ENCODE data around the gene SS18L1. TPM values are rescaled to one million over a fixed set of nuclear protein-coding genes. Genes with fewer than 3 reads are reported as not detected.

The SS18L1 gene
- total and polyA plus RNA-seq, 7 donors: 4.9 to 11.7 (median 9.5) TPM

GRCh38 chr20:62164879-62165761, 21.6 kb downstream of the SS18L1 start:
- 97% methylated on average over 41 of the region's 41 CpGs for WGBS, 2 donors
- Histone ChIP-seq H3K27me3 (no peaks in the 10 kb centered on the region), H3K4me3 (no peak overlapping the region), H3K27ac (no peak overlapping the region), H3K36me3 (peaks cover 5 to 98% (median 34%) of the 10 kb centered on the region in 4 donors), H3K9me3 (no peaks in the 10 kb centered on the region), H3K4me1 (no peaks in the 10 kb centered on the region)
- intact Hi-C loops (cut with DNase I): no loop called here
- DNase-seq: no peak
- no peak for TF ChIP-seq EP300 (IDR thresholded peaks at IDR 0.05)
- no peak for TF ChIP-seq POLR2AphosphoS5 (IDR thresholded peaks at IDR 0.05)
- no peak for TF ChIP-seq POLR2A (IDR thresholded peaks at IDR 0.05)
- TF ChIP-seq, protein P1, sequence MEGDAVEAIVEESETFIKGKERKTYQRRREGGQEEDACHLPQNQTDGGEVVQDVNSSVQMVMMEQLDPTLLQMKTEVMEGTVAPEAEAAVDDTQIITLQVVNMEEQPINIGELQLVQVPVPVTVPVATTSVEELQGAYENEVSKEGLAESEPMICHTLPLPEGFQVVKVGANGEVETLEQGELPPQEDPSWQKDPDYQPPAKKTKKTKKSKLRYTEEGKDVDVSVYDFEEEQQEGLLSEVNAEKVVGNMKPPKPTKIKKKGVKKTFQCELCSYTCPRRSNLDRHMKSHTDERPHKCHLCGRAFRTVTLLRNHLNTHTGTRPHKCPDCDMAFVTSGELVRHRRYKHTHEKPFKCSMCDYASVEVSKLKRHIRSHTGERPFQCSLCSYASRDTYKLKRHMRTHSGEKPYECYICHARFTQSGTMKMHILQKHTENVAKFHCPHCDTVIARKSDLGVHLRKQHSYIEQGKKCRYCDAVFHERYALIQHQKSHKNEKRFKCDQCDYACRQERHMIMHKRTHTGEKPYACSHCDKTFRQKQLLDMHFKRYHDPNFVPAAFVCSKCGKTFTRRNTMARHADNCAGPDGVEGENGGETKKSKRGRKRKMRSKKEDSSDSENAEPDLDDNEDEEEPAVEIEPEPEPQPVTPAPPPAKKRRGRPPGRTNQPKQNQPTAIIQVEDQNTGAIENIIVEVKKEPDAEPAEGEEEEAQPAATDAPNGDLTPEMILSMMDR (IDR thresholded peaks at IDR 0.05): no peak

GRCh38 chr20:62165762-62166399, 22.3 kb downstream of the SS18L1 start:
- no peak for DNase-seq
- Histone ChIP-seq H3K4me1 (no peaks in the 10 kb centered on the region), H3K9me3 (no peaks in the 10 kb centered on the region), H3K36me3 (peaks cover 5 to 92% (median 31%) of the 10 kb centered on the region in 4 donors), H3K27ac (no peak overlapping the region), H3K4me3 (no peak overlapping the region), H3K27me3 (no peaks in the 10 kb centered on the region)
- no peak for TF ChIP-seq EP300 (IDR thresholded peaks at IDR 0.05)
- intact Hi-C loops (cut with DNase I): no loop called here
- 88 to 94% methylated on average over 25 of the region's 25 CpGs for WGBS, 2 donors

DNA sequence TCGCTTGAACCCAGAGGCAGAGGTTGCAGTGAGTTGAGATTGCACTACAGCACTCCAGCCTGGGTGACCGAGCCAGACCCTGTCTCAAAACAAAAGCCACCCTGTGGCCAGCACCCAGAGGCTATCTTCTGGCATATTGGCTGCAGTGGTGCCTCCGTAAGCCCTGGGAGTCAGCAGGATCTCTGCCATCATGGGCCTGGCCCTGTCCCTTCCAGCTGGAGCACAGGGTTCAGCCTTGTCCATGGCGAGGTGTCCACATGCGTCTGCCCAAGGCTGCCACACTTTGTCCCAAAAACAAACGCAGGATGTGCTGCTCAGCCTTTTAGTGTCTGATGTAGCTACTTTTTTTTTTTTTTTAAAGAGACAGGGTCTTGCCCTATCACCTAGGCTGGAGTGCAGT, 23.9 kb downstream of the SS18L1 start:
- no peak overlapping the region for H3K27ac ChIP-seq
- TF ChIP-seq POLR2A (IDR thresholded peaks at IDR 0.05): no peak
- TF ChIP-seq, protein P1 (IDR thresholded peaks at IDR 0.05): no peak
- TF ChIP-seq POLR2AphosphoS5 (IDR thresholded peaks at IDR 0.05): no peak
- TF ChIP-seq EP300 (IDR thresholded peaks at IDR 0.05): no peak
- intact Hi-C loops (cut with DNase I): no loop called here
- 90 to 91% methylated on average over 6 of the region's 6 CpGs for WGBS, 2 donors
- H3K36me3 ChIP-seq: peaks cover 5 to 80% (median 32%) of the 10 kb centered on the region in 4 donors
- no peak for DNase-seq
- no peak overlapping the region for H3K4me3 ChIP-seq
- no peaks in the 10 kb centered on the region for H3K4me1 ChIP-seq
- H3K9me3 ChIP-seq: no peaks in the 10 kb centered on the region
- no peaks in the 10 kb centered on the region for H3K27me3 ChIP-seq

- intact Hi-C loops (cut with DNase I): no loop called here
- no peaks in the 10 kb centered on the region for H3K9me3 ChIP-seq
- H3K36me3 ChIP-seq: peaks cover 0 to 80% (median 29%) of the 10 kb centered on the region in 4 donors
- H3K27me3 ChIP-seq: no peaks in the 10 kb centered on the region
- no peak for DNase-seq
- no peak overlapping the region for H3K27ac ChIP-seq
- no peaks in the 10 kb centered on the region for H3K4me1 ChIP-seq
- no peak for TF ChIP-seq EP300 (IDR thresholded peaks at IDR 0.05)
- TF ChIP-seq, protein P1 (IDR thresholded peaks at IDR 0.05): no peak
- TF ChIP-seq POLR2A (IDR thresholded peaks at IDR 0.05): no peak
- no peak for TF ChIP-seq POLR2AphosphoS5 (IDR thresholded peaks at IDR 0.05)
- 85 to 92% methylated on average over 4 of the region's 4 CpGs for WGBS, 2 donors
- H3K4me3 ChIP-seq: no peak overlapping the region
These were observed 24.5 kb downstream of the SS18L1 start for GRCh38 chr20:62168061-62168460.

- no peaks in the 10 kb centered on the region for H3K27me3 ChIP-seq
- no peak overlapping the region for H3K27ac ChIP-seq
- H3K4me1 ChIP-seq: no peaks in the 10 kb centered on the region
- DNase-seq: no peak
- intact Hi-C loops (cut with DNase I): no loop called here
- WGBS, 2 donors: 97 to 98% methylated on average over 23 of the region's 23 CpGs
- no peak for TF ChIP-seq EP300 (IDR thresholded peaks at IDR 0.05)
- TF ChIP-seq, protein P1 (IDR thresholded peaks at IDR 0.05): no peak
- TF ChIP-seq POLR2AphosphoS5 (IDR thresholded peaks at IDR 0.05): no peak
- TF ChIP-seq POLR2A (IDR thresholded peaks at IDR 0.05): no peak
- peaks cover 0 to 80% (median 22%) of the 10 kb centered on the region in 4 donors for H3K36me3 ChIP-seq
- no peak overlapping the region for H3K4me3 ChIP-seq
- H3K9me3 ChIP-seq: no peaks in the 10 kb centered on the region
These were observed 25.4 kb downstream of the SS18L1 start for GRCh38 chr20:62168890-62169435.
